GM12891 (cell line): Measurements from ENCODE around the gene PAEP.
"Not testable (repeated sequence)": the region's sequence is repeated elsewhere in the genome, so short reads cannot be mapped to it uniquely, and the experiment has no call there.

Experiments used
- PAX5 ChIP-seq: IDR thresholded peaks from 2 replicates; pipeline ENCODE4 v1.6.1; 2011; ENCODE audit warnings: low read length, moderate library complexity, mild to moderate bottlenecking; ENCODE audit not compliant: insufficient read depth, severe bottlenecking
- POLR2A ChIP-seq: IDR thresholded peaks from 2 replicates; pipeline ENCODE4 v1.6.1; 2011; ENCODE audit warnings: low read depth, low read length, control low read depth
- POLR2AphosphoS5 ChIP-seq: IDR thresholded peaks from 2 replicates; pipeline ENCODE4 v1.6.1; 2011; ENCODE audit warnings: low read depth, low read length, control low read depth
- POU2F2 ChIP-seq: IDR thresholded peaks from 2 replicates; pipeline ENCODE4 v1.6.1; 2011; ENCODE audit warnings: low read depth, mild to moderate bottlenecking, control low read depth, low read length, moderate library complexity
- SPI1 ChIP-seq: IDR thresholded peaks from 2 replicates; pipeline ENCODE4 v1.6.1; 2011; ENCODE audit warnings: low read depth, low read length, control low read depth
- TAF1 ChIP-seq: IDR thresholded peaks from 2 replicates; pipeline ENCODE4 v1.6.1; 2011; ENCODE audit warnings: low read depth, low read length, control low read depth

GRCh38 chr9:135543262-135543894 lies 18.2 kb upstream of the PAEP start:
- TF ChIP-seq TAF1, POLR2AphosphoS5, POLR2A, SPI1, POU2F2, PAX5: not testable (repeated sequence)
